NCI-H2107 treated with DMSO at 0.1 percent for 48 hours (cell line): ENCODE results near the gene LZTS3.
A peak's percentile ranks its signal among the peaks of the same experiment; 100 is the strongest.
"Not testable (repeated sequence)": the region's sequence is repeated elsewhere in the genome, so short reads cannot be mapped to it uniquely, and the experiment has no call there.

Experiments
- DNase-seq: peaks from one replicate; lab custom pipeline; 2025; ENCODE audit not compliant: unreplicated experiment; lab: John Stamatoyannopoulos, UW

The LZTS3 gene

GRCh38 chr20:3168079-3168828 lies 5.1 kb downstream of the LZTS3 start:
- DNase-seq: peak; percentile 34

GRCh38 chr20:3167738-3168078 lies 5.6 kb downstream of the LZTS3 start:
- no peak for DNase-seq

GRCh38 chr20:3166913-3167342 lies 6.4 kb downstream of the LZTS3 start:
- no peak for DNase-seq

- DNase-seq: no peak
Observed at GRCh38 chr20:3166338-3166912, 6.9 kb downstream of the LZTS3 start.

GRCh38 chr20:3165473-3166337 lies 7.6 kb downstream of the LZTS3 start:
- peak; percentile 86 for DNase-seq

- no peak for DNase-seq
Observed at GRCh38 chr20:3164763-3165410, 8.5 kb downstream of the LZTS3 start.

- no peak for DNase-seq
Observed at GRCh38 chr20:3164043-3164762, 9.1 kb downstream of the LZTS3 start.

- no peak for DNase-seq
Observed at GRCh38 chr20:3163099-3164042, 10.0 kb downstream of the LZTS3 start.

- DNase-seq: peak; percentile 81
Observed at GRCh38 chr20:3162080-3162611, 11.2 kb downstream of the LZTS3 start.

- DNase-seq: no peak
Observed at GRCh38 chr20:3161316-3162079, 11.9 kb downstream of the LZTS3 start.

- no peak for DNase-seq
Observed at GRCh38 chr20:3160418-3160817, 12.9 kb downstream of the LZTS3 start.

- no peak for DNase-seq
Observed at GRCh38 chr20:3158968-3159431, 14.3 kb downstream of the LZTS3 start.

GRCh38 chr20:3157817-3158216 lies 15.5 kb downstream of the LZTS3 start:
- DNase-seq: no peak

GRCh38 chr20:3156811-3157619 lies 16.3 kb downstream of the LZTS3 start:
- no peak for DNase-seq

GRCh38 chr20:3152057-3152644 lies 21.2 kb downstream of the LZTS3 start:
- not testable (repeated sequence) for DNase-seq

GRCh38 chr20:3150908-3151307 lies 22.4 kb downstream of the LZTS3 start:
- DNase-seq: no peak

- DNase-seq: no peak
Observed at GRCh38 chr20:3146732-3147341, 26.5 kb downstream of the LZTS3 start.
